HepG2 (cell line): Measurements from ENCODE around the gene CTIF. TPM values are rescaled to one million over a fixed set of nuclear protein-coding genes. Genes with fewer than 3 reads are reported as not detected.

Experiments used
- ATAC-seq: fragments of 200-7000 bp; cut with Tn5 transposase; 3 replicates; pipeline ENCODE4 v1.9.1; 2020; ENCODE audit warnings: mild to moderate bottlenecking, moderate library complexity
- BruUV-seq: library from RNA; stranded (reverse); fragments of 400-500 nt; replicated peaks from 2 replicates; lab custom pipeline; 2021; lab: Mats Ljungman, UMichigan
- CTCF ChIA-PET: fragments of 300-600 bp; formaldehyde crosslinking; extraction: SDS; loops from one replicate; lab custom pipeline; 2021; ENCODE audit warnings: low total read pairs, inconsistent platforms, low intra/inter-chr PET ratio; lab: Yijun Ruan, JAX
- POLR2A ChIA-PET: fragments of 350-600 bp; sonication (Branson Sonifier 250); formaldehyde crosslinking; loops from one replicate; lab custom pipeline; 2020; ENCODE audit warnings: antibody characterized with exemption, inconsistent platforms; lab: Yijun Ruan, JAX
- DNase-seq: peaks from one replicate; pipeline ENCODE4 v3.0.0-alpha.2; 2015; ENCODE audit warnings: low spot score
- FAIRE-seq: peaks from 3 replicates; lab custom pipeline; 2011; peaks lifted over from hg19 to GRCh38; lab: Jason Lieb, UNC
- H2AFZ ChIP-seq: one replicate; pipeline ENCODE4 v1.6.1; 2011; ENCODE audit warnings: low read length, inconsistent platforms
- H3K27ac ChIP-seq: fragments of 300-600 bp; 3 replicates; pipeline ENCODE4 v1.8.0; 2011; ENCODE audit warnings: mixed run types, mild to moderate bottlenecking, mixed read lengths, low read length, inconsistent platforms; ENCODE audit not compliant: insufficient read depth; ENCODE audit errors: extremely low read length
- H3K27me3 ChIP-seq, 2 experiments: fragments of 200-600 bp in 1 of 2; 2 replicates in 1 of 2; 3 replicates in 1 of 2; pipeline versions ENCODE4 v1.6.0 to v1.8.0; 2011; ENCODE audit warnings: low read length in 2 of 2, mild to moderate bottlenecking in 2 of 2, moderate library complexity in 2 of 2, inconsistent platforms in 1 of 2; ENCODE audit not compliant: insufficient read depth in 2 of 2, control insufficient read depth in 1 of 2
- H3K36me3 ChIP-seq, 2 experiments: fragments of 200-600 bp in 1 of 2; replicated peaks in 1 of 2; 2 replicates in 1 of 2; 3 replicates in 1 of 2; pipeline versions ENCODE4 v1.5.1 to v1.8.0; 2011; ENCODE audit warnings: low read length in 2 of 2, inconsistent platforms in 1 of 2; ENCODE audit not compliant: insufficient read depth in 2 of 2, control insufficient read depth in 1 of 2
- H3K4me1 ChIP-seq: 2 replicates; pipeline ENCODE4 v1.5.1; 2012; ENCODE audit warnings: low read length, inconsistent platforms; ENCODE audit not compliant: insufficient read depth
- H3K4me2 ChIP-seq: 2 replicates; pipeline ENCODE4 v1.6.0; 2011; ENCODE audit warnings: low read depth, low read length, inconsistent platforms
- H3K4me3 ChIP-seq, 3 experiments: fragments of 200-600 bp in 1 of 3; sonication (generic), shearing (Covaris generic) in 1 of 3; replicated peaks in 1 of 3; 2 replicates each; pipeline ENCODE4 v1.5.1; 2011 to 2016; ENCODE audit warnings: low read length in 3 of 3, inconsistent platforms in 2 of 3, low read depth in 2 of 3, mild to moderate bottlenecking in 2 of 3, control low read depth in 1 of 3, mixed read lengths in 1 of 3; ENCODE audit not compliant: insufficient read depth in 1 of 3
- H3K79me2 ChIP-seq: one replicate; pipeline ENCODE4 v1.6.1; 2011; ENCODE audit warnings: low read length, inconsistent platforms; ENCODE audit not compliant: insufficient read depth
- H3K9ac ChIP-seq: 2 replicates; pipeline ENCODE4 v1.6.0; 2011; ENCODE audit warnings: mild to moderate bottlenecking, low read depth, low read length, inconsistent platforms; ENCODE audit not compliant: insufficient read depth
- H3K9me3 ChIP-seq: 2 replicates; pipeline ENCODE4 v1.5.1; 2012; ENCODE audit warnings: mild to moderate bottlenecking, low read length
- H4K20me1 ChIP-seq: 2 replicates; pipeline ENCODE4 v1.6.0; 2011; ENCODE audit warnings: inconsistent platforms, mild to moderate bottlenecking, low read length, moderate library complexity; ENCODE audit not compliant: insufficient read depth
- ATF3 ChIP-seq: sonication (generic); formaldehyde crosslinking; IDR thresholded peaks from 2 replicates; pipeline ENCODE4 v1.4.0; 2020; ENCODE audit warnings: missing genetic modification reagents
- DNMT1 ChIP-seq: sonication (generic); formaldehyde crosslinking; IDR thresholded peaks from 2 replicates; pipeline ENCODE4 v1.5.1; 2020; ENCODE audit warnings: mild to moderate bottlenecking, missing genetic modification reagents
- GATAD2A ChIP-seq: IDR thresholded peaks from 2 replicates; pipeline ENCODE4 v1.6.1; 2016
- PRDM15 ChIP-seq: sonication (generic); formaldehyde crosslinking; IDR thresholded peaks from 2 replicates; pipeline ENCODE4 v1.4.0; 2020; ENCODE audit warnings: missing genetic modification reagents
- TMF1 ChIP-seq: sonication (generic); formaldehyde crosslinking; IDR thresholded peaks from 2 replicates; pipeline ENCODE4 v1.8.1; 2022; ENCODE audit warnings: low read depth, missing genetic modification reagents
- TRIM24 ChIP-seq: sonication (generic); formaldehyde crosslinking; IDR thresholded peaks from 2 replicates; pipeline ENCODE4 v1.8.0; 2022; ENCODE audit warnings: mild to moderate bottlenecking, missing genetic modification reagents
- U2AF1 ChIP-seq: fragments of 200-400 bp; formaldehyde crosslinking; optimal IDR thresholded peaks from 2 replicates; pipeline ENCODE3; 2017; ENCODE audit warnings: mild to moderate bottlenecking, low read depth, low read length
- ZNF329 ChIP-seq: sonication (generic); formaldehyde crosslinking; IDR thresholded peaks from 2 replicates; pipeline ENCODE4 v1.9.0; 2021; ENCODE audit warnings: low read depth, mild to moderate bottlenecking, missing genetic modification reagents
- ZNF562 ChIP-seq: sonication (generic); formaldehyde crosslinking; IDR thresholded peaks from 2 replicates; pipeline ENCODE4 v1.8.0; 2022; ENCODE audit warnings: missing genetic modification reagents, borderline replicate concordance
- ZNF567 ChIP-seq: sonication (generic); formaldehyde crosslinking; IDR thresholded peaks from 2 replicates; pipeline ENCODE4 v1.8.1; 2023; ENCODE audit warnings: mild to moderate bottlenecking, missing genetic modification reagents, borderline replicate concordance
- WGBS: methylation state at CpG from one replicate; pipeline ENCODE4 v1.1.6; 2017; ENCODE audit warnings: low lambda C conversion rate; 5-methylcytosine and 5-hydroxymethylcytosine counted together
- in situ Hi-C: cut with HindIII; loops from 2 replicates; pipeline ENCODE4 v1.10.0; 2017; ENCODE audit warnings: low pct_unique_long_range_greater_than_20kb; ENCODE audit not compliant: extremely low pct_ligation_motif_present
- intact Hi-C: fragments of 100-400 bp; cut with micrococcal nuclease; formaldehyde crosslinking; loops from one replicate; pipeline ENCODE4 v1.10.0; 2022; ENCODE audit not compliant: unreplicated experiment
- polyA plus RNA-seq, 8 experiments: library from polyadenylated mRNA; depleted of rRNA in 3 of 8; stranded (reverse) in 7 of 8; unstranded in 1 of 8; fragments of >200 nt; fragmentation: Illumina TruSeq in 4 of 8; extraction: Trizol in 4 of 8; gene quantifications; 2 replicates each; pipeline versions ENCODE4 v1.2.1 to v1.2.3, GENCODE V29; 2011 to 2016; ENCODE audit warnings: low read depth in 4 of 8, missing spikeins in 1 of 8, mixed read lengths in 1 of 8; ENCODE audit not compliant: insufficient read depth in 1 of 8
- total RNA-seq, 5 experiments: library from RNA; depleted of rRNA; stranded (reverse); fragments of >200 nt; fragmentation: Illumina TruSeq; extraction: Trizol; gene quantifications; 2 replicates each; pipeline ENCODE4 v1.2.3, GENCODE V29; 2016; ENCODE audit warnings: low read depth in 1 of 5

Gene CTIF
- total and polyA plus RNA-seq, 2 of the 13 experiments (the other 11 are each of a cell fraction or from before 2014, with no cell fraction given) = 18.2 to 28.0 TPM

- in situ Hi-C loops (no loop called here), intact Hi-C loops (no loop called here)
- no peak overlapping the region for H3K9ac ChIP-seq
- peaks cover under 1% of the 10 kb centered on the region for H3K4me1 ChIP-seq
- ATAC-seq = no peak
- H3K79me2 ChIP-seq = no peaks in the 10 kb centered on the region
- WGBS = 87% methylated on average over 11 of the region's 11 CpGs
- no peak overlapping the region for H2AFZ ChIP-seq
- ChIA-PET CTCF (no interaction called here), POLR2A (no interaction called here)
- no peak overlapping the region for H3K4me3 ChIP-seq
- no peak overlapping the region for H3K4me2 ChIP-seq
- no peak for FAIRE-seq
- no peak overlapping the region for H3K27ac ChIP-seq
- no peaks in the 10 kb centered on the region for H3K9me3 ChIP-seq
- no peaks in the 10 kb centered on the region; the same call in none of the 2 replicates for H4K20me1 ChIP-seq
- no peak for TF ChIP-seq GATAD2A (CRISPR knock-in tag)
- TF ChIP-seq DNMT1 (CRISPR knock-in tag) = no peak
- no peak for TF ChIP-seq U2AF1
- no peak for TF ChIP-seq ZNF562 (CRISPR knock-in tag)
- no peak for TF ChIP-seq PRDM15 (CRISPR knock-in tag)
- TF ChIP-seq ATF3 = no peak
- no peak for TF ChIP-seq TRIM24 (CRISPR knock-in tag)
- no peak for TF ChIP-seq ZNF329 (CRISPR knock-in tag)
- no peak for TF ChIP-seq ZNF567 (CRISPR knock-in tag)
- TF ChIP-seq TMF1 (CRISPR knock-in tag) = no peak
- no TSS peak for BruUV-seq
- peaks cover 6 to 36% of the 10 kb centered on the region in 2 experiments; a peak in 4 of 5 replicates for H3K36me3 ChIP-seq
- H3K27me3 ChIP-seq = no peaks in the 10 kb centered on the region
- no peak for DNase-seq
These were observed 83.2 kb downstream of the CTIF start for GRCh38 chr18:48621815-48622555.
